T follicular helper cell (primary cell): ENCODE data around the gene GRM4.

ENCODE experiments used
- DNase-seq: peaks from one replicate; pipeline ENCODE4 v3.0.0-alpha.2; 2020; ENCODE audit warnings: low read depth

The GRM4 gene

DNA sequence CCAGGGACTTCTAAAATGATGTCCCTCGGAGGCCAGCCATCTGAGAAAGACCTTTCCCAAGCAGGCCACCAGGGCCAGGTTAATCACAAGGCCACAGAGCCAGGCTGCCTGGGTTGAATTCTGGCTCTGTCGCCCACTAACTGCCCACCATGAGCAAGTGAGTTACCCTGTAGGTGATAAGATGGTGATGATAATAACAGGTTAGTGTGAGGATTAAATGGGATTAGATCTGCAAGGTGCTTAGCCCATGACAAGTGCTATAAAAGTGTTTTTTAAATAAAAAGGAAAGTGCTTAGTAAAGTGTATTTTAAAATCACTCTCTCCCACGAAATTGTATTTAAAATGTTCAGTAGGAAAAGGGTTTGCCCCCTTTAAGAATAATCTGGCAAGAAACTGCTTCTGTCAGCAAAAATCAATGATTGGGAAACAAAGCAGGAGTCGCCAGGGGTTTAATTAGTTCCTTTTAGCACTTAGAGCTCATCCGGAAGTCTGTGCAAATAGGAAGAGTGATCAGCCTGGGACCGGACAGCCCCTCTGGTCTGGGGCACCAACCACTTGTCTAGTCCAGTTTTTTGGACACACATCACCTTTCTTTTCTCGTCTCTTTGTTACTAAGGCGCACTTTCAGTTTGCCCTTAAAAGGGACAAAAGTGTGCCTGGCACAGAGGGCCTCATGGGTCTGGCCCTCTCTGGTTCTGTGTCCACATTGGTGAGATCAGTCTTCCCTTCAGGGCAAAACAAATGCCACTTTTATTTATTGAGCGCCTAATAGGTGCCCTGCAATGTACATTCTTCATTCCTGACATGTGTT is 150.4 kb downstream of the GRM4 start:
- DNase-seq, result no peak

DNA sequence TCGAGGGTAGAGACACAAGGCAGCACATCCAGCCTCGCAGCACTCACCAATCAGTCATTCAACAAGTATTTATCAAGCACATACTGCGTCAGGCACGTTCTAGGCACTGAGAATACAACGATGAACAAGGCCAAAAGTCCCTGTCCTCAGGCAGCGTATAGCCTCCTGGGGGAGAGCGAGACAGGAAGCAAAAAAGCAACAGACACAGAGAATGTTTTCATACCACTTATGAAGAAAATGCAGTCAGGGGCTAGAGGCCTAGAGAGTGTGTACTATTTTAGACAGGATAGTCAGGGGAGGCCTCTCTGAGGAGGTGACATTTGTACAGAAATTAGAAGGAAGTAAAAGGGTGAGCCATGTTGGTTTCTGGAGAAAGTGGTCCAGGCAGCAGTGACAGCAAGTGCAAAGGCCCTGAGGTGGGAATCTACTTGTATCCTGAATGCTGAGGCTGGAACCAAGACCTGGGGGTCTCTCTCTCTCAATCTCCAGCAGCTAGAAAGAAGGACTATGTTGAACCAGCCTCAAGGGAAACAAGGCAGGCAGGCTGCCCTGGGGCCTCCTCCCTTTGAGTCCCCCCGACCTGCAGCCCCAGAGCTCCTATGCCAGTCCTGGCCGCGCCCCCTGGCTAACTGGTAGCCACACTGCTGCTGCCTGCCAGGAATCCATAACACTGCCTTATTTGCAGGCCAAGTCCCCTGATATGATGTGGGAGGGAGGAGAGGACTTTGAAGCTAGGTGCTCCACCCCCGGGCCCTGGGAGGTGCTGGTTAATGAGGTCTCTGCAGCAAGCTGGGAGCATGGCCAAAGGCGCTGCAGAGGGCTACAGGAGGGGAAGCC is 151.2 kb downstream of the GRM4 start:
- no peak for DNase-seq

DNA sequence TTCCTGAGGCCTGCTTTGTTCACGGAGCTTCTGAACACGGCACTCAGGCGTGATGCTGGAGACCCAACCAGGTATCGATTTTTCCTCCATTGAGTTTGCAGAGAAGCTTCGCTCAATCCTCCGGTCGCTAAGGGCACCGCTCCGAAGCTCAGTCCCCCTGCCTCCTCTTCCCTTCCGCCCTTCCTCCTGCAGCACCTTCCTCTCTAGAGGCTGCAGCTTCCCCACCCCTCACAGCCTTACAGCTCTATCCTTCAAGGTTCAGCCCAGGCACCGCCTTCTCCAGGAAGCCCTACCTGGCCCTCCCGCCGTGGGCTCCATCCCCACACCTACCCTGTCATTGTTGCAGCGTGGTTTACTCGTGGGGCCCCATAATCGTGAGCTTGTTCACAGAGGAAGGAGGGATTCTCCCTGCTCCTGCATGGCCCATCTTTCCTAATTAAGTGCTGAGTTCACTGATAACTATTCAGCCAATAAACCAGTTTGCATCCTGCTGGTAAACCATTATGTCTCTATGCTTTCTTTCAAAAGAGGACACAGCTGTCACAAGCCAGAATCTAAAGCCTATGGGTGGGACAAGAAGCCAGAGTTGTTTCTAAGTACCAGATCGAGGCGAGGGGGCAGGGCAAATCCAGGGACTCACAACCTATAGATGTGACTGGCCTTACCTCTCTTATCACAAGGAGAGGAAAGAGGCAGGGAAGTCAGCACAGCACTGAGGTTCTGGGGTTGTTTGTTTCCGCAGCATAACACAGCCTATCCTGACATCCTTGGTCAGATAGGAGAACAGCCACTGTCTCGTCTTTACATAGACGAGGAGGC is 152.0 kb downstream of the GRM4 start:
- DNase-seq, result no peak

DNA sequence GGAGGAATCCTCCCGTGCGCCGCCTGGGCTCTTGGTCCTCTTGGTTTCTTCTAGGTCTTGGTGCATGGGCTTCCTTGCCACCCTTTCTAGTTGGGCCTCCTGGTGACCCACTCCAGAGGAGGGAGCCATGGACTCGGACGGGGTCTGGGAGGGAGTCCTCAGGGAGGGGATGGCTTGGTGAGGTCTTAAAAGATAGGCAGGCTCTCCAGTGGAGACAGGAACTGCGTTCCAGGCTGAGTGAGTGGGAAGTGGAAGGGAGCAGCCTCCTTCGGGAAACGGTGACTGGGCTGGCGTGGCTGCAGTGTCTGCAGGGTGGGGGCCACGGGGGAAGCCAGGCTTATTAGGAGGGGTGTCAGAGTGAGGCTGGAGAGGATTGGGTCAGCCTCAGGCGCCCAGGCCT is 152.8 kb downstream of the GRM4 start:
- no peak for DNase-seq

DNA sequence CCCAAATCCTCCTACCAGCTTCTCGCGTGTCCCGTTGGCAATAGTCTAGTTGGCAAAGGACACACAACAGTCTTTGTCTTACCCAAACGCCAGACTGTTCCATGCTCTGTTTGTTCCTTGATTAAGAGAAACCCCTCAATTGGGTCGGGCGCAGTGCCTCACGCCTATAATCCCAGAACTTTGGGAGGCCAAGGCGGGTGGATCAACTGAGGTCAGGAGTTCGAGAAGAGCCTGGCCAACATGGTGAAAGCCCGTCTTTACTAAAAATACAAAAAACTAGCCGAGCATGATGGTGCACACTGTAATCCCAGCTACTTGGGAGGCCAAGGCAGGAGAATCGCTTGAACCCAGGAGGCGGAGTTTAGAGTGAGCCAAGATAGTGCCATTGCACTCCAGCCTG is 153.7 kb downstream of the GRM4 start:
- DNase-seq, result no peak

DNA sequence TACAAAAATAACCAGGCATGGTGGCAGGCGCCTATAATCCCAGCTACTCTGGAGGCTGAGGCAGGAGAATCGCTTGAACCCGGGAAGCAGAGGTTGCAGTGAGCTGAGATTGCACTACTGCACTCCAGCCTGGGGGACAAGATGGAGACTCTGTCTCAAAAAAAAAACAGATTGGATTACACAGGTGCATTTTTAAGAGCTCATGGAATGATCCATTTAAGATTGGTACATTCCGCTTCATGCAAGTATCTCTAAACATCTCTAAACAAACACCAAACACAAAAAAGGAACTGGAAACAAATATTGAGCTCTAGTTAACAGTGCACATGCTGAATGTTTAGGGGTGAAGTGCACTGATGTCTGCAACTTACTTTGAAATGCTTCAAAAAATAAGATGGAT is 154.3 kb downstream of the GRM4 start:
- DNase-seq, result no peak

DNA sequence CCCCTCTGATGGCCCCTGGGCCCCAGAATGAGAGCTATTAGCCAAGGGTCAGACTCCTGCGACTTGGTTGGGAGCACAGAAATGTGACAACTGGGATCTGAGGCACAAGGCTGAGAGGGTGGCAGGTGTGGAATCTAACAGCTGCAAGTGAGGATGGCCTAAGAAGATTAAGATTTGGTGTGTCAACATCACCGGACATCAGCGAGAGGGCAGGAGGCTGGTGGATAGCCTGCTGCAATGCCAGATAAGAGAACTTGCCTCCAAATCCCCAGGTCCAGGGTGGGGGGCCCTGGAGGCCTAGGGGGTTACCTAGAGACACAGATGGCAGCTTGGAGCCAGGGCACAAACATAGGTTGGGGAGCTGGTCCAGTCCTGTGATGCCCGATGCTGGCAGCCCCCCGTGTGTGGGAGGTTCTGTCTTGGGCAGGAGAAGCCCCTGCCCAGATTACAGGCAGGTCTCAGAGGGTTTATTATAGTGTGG is 155.8 kb downstream of the GRM4 start:
- no peak for DNase-seq

DNA sequence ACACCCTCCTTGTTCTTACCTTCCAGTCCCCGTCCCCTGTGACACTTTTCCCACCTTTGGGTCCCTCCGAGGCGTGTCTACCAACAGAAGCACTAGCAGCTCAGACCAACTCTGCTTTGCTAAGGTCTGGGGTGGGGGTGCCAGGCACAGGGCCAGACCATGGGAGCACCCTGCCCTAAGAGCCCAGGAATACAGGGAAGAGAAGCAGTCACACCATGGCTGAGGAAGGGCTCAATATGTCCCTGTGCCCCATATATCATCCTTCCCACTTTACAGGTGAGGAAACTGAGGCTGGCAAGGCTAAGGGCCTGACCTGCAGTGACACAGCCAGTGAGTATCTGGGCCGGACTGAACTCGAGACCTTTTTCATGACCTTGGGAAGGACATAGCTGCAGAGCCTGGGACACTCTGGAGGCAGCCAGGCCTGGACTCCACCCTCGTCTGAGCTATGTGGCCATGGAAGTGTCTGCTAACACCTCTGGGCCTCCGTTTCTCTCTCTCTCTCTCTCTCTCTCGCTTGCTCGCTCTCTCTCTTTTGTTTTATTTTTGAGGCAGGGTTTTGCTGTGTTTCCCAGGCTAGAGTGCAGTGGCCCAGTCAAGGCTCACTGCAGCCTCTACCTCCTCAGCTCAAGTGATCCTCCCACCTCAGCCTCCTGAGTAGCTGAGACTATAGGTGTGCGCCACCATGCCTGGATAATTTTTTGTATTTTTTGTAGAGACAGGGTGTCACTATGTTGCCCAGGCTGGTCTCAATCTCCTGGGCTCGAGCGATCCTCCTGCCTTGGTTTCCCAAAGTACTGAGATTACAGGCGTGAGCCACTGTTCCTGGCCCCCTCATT is 156.7 kb downstream of the GRM4 start:
- DNase-seq, result no peak

DNA sequence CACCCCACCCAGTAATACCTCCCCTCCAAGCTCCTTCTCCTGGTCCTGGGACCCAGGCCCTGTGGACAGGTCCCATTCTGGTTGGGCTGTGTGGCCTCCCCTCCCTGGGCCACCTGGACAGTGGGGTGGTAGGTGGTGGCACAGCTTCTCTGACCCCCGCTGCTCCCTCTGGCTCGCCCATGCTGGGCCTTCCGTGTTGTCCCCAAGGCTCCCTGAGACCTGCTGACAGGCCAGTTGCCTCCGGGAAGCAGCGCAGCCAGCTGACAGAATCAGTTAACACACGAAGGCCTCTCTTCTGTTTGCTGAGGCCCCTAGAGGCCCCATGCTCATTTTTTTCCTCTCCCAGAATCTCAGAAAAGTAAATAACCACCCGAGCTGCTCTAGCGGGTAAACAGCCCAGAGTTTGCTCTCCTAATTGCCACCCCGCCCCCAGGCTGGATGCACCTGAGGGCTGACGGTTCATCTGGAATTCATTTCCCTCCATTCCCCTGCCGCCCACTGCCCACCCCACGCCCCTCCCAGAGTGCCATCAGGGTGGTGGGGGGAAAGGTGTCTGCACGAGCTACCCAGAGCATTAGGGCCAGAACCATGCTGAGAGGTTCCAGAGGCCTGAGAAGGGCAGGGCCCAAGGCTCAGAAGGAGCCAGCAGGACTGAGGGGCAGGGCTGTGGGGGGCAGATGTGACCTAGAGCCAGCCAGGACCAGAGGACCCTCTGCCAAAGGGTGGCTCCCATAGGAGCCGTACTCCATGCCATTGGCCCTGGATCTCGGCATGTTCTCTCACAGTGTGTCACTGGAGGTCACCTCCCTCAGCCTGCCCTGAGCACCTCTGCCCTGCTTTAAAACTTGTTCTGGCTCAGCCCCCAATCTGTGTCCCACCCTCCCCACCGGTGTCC is 157.5 kb downstream of the GRM4 start:
- DNase-seq, result no peak

DNA sequence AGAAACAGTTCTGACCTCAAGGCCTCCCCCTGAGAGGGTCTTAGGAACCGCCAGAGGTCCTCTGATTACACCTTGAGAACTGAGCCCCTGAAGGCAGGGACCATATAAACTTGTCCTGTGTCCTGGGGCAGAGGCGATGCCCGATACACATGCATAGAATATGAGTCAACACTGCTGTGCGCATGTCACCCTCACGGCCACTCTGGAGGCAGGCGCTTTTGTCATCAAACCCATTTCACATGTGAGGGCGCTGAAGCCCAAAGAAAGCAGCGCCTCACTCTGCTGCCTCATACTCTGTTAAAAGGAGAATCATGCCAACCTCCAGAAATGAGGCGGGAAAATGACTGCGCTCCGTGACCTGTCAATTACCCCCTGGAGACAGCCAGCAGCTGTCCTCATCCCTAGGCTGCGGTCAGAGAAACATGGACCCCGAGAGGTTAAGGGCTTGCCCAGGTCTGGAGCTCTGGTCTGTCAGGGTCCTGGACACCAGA is 158.3 kb downstream of the GRM4 start:
- no peak for DNase-seq

DNA sequence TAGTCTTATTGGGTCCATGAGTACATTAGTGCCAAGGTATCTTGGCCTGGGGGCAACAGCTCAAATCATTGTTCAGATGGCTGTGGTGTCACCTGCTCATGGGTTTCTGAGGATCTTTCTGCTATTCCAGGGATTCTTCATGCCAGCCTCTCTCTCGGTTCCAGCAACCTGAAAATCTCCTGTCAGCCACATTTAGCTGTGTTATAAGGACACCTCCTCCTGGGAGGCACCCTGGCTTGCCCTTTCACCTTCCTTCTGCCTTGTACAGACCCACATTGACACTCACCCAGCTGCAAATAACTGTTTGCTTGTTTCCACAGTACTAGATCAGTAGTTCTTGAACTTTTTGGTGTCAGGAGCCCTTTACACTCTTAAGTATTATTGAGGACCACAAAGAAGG is 159.9 kb downstream of the GRM4 start:
- no peak for DNase-seq

DNA sequence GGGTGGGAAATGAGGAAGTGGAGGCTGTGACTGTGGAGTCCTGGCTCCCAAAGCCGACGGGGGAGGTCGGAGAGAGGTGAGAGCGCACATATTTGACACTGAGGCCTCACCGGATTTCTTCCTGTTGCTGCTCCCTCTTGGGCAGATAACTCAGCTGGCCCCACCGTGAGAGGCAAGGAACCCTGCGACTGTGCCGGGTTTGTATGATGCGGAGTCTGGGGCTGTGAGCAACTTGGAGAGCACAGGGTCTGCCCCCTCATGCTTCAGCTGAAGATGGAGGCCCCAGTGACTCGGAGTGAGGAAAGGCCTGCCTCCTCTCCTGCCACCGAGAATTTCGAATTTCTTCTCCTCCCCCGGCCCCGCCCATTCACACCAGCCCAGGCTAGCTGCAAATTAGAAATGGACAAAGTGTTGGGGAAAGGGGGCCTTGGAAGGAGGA is 160.6 kb downstream of the GRM4 start:
- no peak for DNase-seq

DNA sequence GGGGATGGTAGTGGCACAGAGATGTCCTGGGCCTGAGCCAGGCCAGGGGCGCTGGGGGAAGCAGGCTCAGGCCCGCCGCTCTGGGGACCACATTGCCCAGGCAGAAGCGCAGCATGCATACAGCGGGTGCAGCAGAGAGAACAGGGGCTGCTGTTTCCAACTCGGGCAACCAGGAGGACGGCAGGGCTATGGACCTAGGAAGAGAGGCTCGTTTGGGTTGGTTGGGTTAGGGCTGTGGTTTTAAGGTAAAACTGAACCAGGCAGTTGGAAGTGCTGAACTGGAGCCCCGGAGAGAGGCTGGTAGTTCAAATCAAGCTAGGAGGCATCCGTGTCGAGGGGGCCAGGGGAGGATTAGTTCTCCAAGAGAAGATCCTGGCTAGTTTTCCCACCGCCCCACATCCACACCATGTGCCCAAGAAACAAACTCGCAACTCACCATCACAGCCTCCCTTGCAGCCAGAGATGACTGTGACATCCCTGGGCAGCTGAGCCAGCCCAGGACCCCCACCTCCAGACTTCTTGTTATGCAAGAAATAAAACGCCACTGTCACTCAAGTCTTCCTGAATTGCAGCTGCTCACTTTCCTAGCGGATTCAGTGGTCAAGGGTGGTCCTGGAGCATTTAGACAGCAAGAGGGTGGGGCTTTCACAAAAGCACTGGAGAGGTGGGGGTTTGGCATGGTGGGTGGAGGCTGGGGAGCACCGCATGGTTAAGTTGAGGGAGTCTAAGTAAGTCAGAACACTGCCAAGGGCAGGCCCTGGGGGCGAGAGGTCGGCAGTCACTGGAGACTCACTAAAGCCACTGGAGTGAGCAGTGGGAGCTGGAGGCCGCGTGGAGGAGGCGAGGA is 161.2 kb downstream of the GRM4 start:
- DNase-seq, result no peak

DNA sequence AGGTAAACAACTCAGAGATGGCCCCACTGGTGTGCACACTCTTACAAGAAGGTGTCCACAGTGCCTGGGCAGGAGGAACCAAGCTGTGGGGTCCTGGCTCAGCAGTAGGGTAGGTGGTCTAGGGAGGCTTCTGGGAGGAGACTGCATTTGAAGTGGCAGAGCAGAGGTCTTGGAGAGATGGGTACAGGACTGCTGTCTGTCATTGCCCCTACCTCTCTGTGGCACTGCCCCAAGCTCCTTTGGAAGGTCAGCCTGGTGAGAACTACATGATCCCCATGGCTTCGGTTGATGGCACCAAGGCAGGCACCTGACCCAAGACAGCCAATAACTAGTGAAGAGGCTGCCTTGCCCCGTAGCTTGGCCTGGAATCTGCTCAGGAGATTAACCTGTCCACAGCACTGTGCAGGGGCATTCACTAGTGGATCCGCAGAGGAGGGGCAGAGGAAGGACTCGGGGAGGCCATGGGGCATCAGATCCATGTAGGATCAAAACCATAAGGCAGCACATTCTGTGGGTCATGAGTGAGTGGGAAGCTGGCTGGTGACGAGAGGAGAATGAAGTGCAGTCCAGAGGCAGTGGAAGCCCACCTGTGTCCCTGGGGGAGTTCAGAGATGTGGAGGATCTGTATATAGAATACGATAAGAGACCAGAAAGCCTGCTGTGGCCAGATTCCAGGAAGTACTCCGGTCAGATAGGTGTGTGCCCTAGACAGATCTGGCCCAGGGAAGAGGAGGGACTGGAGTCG is 162.0 kb downstream of the GRM4 start:
- DNase-seq, result no peak

DNA sequence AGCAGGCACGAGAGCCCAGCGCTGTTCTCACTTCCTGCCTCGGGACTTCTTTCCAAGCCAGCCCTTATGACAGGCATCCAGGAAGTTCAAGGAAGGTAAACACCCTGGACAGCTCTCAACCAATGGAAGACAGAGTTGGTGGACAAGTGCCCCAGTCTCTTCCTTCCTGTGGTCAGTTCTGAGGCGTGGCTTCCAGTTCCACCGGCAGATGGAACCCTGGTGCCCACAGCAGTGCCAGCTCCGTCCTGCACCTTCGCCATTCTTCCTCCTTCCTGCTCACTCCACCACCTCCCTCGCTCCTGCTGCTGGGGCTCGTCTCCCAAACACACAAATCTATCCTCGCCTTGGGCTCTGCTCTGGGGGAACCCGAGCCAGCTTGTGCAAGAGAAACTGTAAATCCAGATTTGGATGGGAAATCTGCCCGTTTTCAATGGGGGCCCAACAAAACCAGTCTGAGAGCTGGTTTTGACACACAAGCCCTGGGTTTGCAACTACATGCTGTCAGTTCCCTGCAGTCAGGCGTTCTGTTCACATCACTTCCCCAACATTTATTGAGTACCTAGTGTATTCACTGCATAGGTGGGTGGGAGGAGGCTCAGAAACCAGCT is 162.7 kb downstream of the GRM4 start:
- no peak for DNase-seq

DNA sequence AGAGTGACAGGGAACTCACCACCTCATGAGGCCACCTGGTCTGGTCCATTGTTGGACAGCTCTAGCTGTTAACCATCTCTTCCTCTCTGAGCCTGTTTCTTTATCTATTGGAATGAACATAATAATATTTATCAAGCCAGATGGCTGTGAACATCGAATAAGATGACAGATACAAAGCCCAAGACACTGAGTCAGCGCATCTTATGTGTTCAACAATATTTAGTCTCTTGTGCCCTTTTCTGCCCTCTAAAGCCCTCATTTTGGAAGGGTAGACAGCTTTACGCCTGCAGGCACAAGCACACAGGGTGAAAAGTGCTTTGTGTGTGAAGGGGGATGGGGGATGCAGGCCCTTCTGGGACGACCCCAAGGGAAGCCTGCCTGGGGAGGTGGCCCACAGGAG is 164.0 kb downstream of the GRM4 start:
- no peak for DNase-seq

DNA sequence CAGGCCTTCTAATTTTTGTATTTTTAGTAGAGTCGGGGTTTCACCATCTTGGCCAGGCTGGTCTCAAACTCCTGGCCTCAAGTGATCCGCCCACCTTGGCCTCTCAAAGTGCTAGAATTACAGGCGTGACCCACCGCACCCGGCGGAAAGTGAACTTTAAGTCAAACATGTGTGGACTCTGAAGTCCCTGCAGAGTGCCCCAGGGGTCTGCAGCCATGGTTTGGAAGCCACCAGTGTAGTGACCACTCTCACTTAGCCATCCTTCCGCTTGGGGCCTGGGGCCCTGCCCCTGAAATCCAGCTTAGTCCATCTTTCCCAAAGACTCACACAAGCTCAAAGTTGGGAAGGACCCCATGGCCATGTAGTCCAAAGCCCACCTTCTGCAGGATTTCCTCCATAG is 164.5 kb downstream of the GRM4 start:
- DNase-seq, result no peak
